ENCODE data around the gene NDRG3. TPM values are rescaled to one million over a fixed set of nuclear protein-coding genes. Genes with fewer than 3 reads are reported as not detected.
A peak's percentile ranks its signal among the peaks of the same experiment; 100 is the strongest.

NDRG3 gene
- total RNA-seq, 2 experiments from 2014 or later: 19.2 to 19.3 TPM

DNA sequence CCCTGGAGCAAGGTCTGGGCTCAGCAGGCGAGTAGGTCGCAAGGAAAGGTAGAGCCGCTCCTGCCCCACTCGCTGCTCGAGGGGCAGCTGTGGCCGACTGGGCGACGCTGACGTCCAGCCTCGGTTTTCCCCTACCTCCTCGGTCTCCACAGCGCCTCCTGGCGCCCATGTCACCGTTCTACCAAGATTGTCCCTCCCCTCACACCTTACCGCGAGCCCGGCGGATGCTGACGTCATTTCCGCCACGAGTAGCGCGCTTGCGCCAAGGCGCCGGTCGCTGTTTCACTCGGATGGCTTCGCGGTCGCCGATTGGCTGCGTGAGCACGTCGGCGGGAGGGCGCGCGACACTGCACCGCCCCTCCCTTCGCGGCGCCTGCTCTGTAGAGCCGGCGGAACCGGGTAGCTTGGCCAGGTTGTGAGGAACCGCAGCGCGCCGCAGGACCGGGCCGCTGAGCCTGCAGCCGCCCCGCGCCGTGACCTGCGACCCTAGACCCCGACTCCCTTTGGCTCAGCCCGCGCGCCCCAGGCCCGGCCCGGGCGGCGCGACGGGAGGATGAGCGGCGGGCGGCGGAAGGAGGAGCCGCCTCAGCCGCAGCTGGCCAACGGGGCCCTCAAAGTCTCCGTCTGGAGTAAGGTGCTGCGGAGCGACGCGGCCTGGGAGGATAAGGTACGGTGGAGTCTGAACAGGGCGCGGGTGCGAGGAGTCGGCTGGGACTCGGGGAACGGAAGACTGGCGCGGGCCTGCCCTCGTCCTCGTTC, 140.3 kb downstream of the NDRG3 start, which contains the start of gene RAB5IF:
Gene RAB5IF (plus strand): TSS at position 381 of the 759 bp plus-strand sequence. CDS start 173 bp downstream, at position 554.
- H3K27ac Mint-ChIP-seq: peak within 1 kb of the TSS; percentile 90
- no peaks in the 10 kb centered on the region for H3K27me3 Mint-ChIP-seq
- DNase-seq (peak; percentile 99), ATAC-seq (peak; percentile 88)
- TF ChIP-seq, protein P1, sequence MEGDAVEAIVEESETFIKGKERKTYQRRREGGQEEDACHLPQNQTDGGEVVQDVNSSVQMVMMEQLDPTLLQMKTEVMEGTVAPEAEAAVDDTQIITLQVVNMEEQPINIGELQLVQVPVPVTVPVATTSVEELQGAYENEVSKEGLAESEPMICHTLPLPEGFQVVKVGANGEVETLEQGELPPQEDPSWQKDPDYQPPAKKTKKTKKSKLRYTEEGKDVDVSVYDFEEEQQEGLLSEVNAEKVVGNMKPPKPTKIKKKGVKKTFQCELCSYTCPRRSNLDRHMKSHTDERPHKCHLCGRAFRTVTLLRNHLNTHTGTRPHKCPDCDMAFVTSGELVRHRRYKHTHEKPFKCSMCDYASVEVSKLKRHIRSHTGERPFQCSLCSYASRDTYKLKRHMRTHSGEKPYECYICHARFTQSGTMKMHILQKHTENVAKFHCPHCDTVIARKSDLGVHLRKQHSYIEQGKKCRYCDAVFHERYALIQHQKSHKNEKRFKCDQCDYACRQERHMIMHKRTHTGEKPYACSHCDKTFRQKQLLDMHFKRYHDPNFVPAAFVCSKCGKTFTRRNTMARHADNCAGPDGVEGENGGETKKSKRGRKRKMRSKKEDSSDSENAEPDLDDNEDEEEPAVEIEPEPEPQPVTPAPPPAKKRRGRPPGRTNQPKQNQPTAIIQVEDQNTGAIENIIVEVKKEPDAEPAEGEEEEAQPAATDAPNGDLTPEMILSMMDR (IDR thresholded peaks at IDR 0.05): peak; percentile 94
- CTCF ChIA-PET: interaction anchor here (0.7 to 3.7 kb wide), 34 partner anchors 8 to 281 kb away, joined by 3 to 58 read pairs (median 4); partner anchors contain the start of genes DSN1, NDRG3, SLA2 and TGIF2
- peak within 1 kb of the TSS; percentile 100 for H3K4me3 Mint-ChIP-seq
- no peaks in the 10 kb centered on the region for H3K9me3 Mint-ChIP-seq
- intact Hi-C loops (cut with micrococcal nuclease): loop anchor here (5.0 to 10.0 kb wide), 2 partner anchors 33 to 51 kb away; partner anchors contain the start of gene TGIF2
- H3K36me3 Mint-ChIP-seq (ENCODE audit: low read depth): peaks cover 30% of the 10 kb centered on the region
- peaks cover 22% of the 10 kb centered on the region for H3K4me1 Mint-ChIP-seq (ENCODE audit: low read depth)
- POLR2A ChIA-PET: interaction anchor here (0.6 to 4.7 kb wide), 18 partner anchors 9 to 942 kb away, joined by 3 to 98 read pairs (median 5); partner anchors contain the start of genes CPNE1, DSN1, NDRG3 and RBM12

DNA sequence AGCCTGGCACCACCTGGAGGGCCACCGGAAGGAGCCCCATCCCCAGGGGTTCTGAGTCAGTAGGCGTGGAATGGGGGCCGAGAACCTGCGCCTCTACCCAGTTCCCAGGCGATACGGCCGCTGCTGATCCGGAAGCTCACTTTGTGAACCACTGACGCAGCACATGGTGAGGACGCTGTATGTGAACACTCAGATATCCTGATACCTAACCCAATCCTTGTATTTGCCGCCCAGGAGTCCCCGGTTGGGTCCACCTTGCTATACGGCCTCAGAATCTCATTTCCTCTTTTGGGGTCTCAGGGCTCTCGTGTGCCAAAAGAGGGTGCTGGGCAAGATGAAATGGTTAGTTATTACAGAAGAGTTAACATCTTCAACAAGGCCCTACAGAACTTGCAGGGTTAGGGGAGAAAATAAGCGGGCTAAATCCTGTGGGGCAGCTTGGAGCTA, 140.9 kb downstream of the NDRG3 start:
- ChIA-PET CTCF (interaction anchor here (0.7 to 3.7 kb wide), 23 partner anchors 8 to 169 kb away, joined by 3 to 58 read pairs (median 5); partner anchors contain the start of genes DSN1, SLA2 and TGIF2), POLR2A (interaction anchor here (0.6 to 4.7 kb wide), 17 partner anchors 9 to 941 kb away, joined by 3 to 98 read pairs (median 4); partner anchors contain the start of genes CPNE1, DSN1, NDRG3 and RBM12)

More for the DNA sequence above, 140.9 kb downstream of the NDRG3 start:
- Mint-ChIP-seq H3K27ac (peak overlapping the region; percentile 90), H3K36me3 (ENCODE audit: low read depth) (peaks cover 26% of the 10 kb centered on the region), H3K9me3 (no peaks in the 10 kb centered on the region), H3K4me3 (peak overlapping the region; percentile 100), H3K4me1 (ENCODE audit: low read depth) (peaks cover 25% of the 10 kb centered on the region), H3K27me3 (no peaks in the 10 kb centered on the region)
- intact Hi-C loops (cut with micrococcal nuclease): loop anchor here (5.0 to 10.0 kb wide), 2 partner anchors 33 to 50 kb away; partner anchors contain the start of gene TGIF2
- peak; percentile 31 for ATAC-seq
- TF ChIP-seq, protein P1 (IDR thresholded peaks at IDR 0.05): no peak
- peak; percentile 73 for DNase-seq

Other genes starting within 250 kb of the NDRG3 start
- not detected for gene MYL9, start 204.6 kb downstream of the NDRG3 start, total RNA-seq
- gene TGIF2, start 172.5 kb downstream of the NDRG3 start, total RNA-seq: 10 to 100 TPM; 55.3 to 56.8 TPM
- gene RAB5IF, start 140.3 kb downstream of the NDRG3 start, total RNA-seq: 10 to 100 TPM; 74.5 to 77.1 TPM
- gene SLA2, start 99.9 kb downstream of the NDRG3 start, total RNA-seq: 10 to 100 TPM; 51.5 to 53.5 TPM
- 10 to 100 TPM; 21.6 to 23.9 TPM for gene DSN1, start 27.7 kb upstream of the NDRG3 start, total RNA-seq
- gene TLDC2, start 130.0 kb upstream of the NDRG3 start, total RNA-seq: not detected
- 10 to 100 TPM; 30.6 to 35.9 TPM for gene SAMHD1, start 205.6 kb upstream of the NDRG3 start, total RNA-seq